ENCODE data around the gene SLC44A1.

GRCh38 chr9:105452185-105452584 is 207.7 kb downstream of the SLC44A1 start:
- TF ChIP-seq CTCF (IDR thresholded peaks at IDR 0.05) (no peak), EZH2phosphoT487 (IDR thresholded peaks at IDR 0.05; ENCODE audit: borderline replicate concordance, low read depth) (no peak), RFX5 (IDR thresholded peaks at IDR 0.05; ENCODE audit: low read length) (no peak), CHD2 (IDR thresholded peaks at IDR 0.05; ENCODE audit: low read length, partially characterized antibody) (no peak), POLR2AphosphoS5 (IDR thresholded peaks at IDR 0.05; ENCODE audit: low read depth, low read length) (no peak), JUND (IDR thresholded peaks at IDR 0.05) (no peak), EP300 (IDR thresholded peaks at IDR 0.05; ENCODE audit: borderline replicate concordance in 1 of 2, low read depth in 1 of 2, low read length in 1 of 2) (no peak)
